ENCODE results near the gene ASTL. TPM values are rescaled to one million over a fixed set of nuclear protein-coding genes. Genes with fewer than 3 reads are reported as not detected.

ASTL gene
- total RNA-seq, 1 donor: 6.5 TPM

- peak overlapping the region; percentile 35 for H3K4me3 ChIP-seq (ENCODE audit: low read length)
- H3K4me1 ChIP-seq (ENCODE audit: insufficient read depth, low read length): peaks cover 12% of the 10 kb centered on the region
- no peaks in the 10 kb centered on the region for H3K9me3 ChIP-seq (ENCODE audit: low read depth, low read length)
- H3K27me3 ChIP-seq (ENCODE audit: insufficient read depth, low read length): no peaks in the 10 kb centered on the region
Measured at GRCh38 chr2:96116879-96117533, 21.3 kb downstream of the ASTL start.

- H3K4me1 ChIP-seq (ENCODE audit: insufficient read depth, low read length): peaks cover 12% of the 10 kb centered on the region
- H3K9me3 ChIP-seq (ENCODE audit: low read depth, low read length): no peaks in the 10 kb centered on the region
- peak within 1 kb of the TSS; percentile 35 for H3K4me3 ChIP-seq (ENCODE audit: low read length)
- H3K27me3 ChIP-seq (ENCODE audit: insufficient read depth, low read length): no peaks in the 10 kb centered on the region
Measured at GRCh38 chr2:96116424-96116878, 21.9 kb downstream of the ASTL start, which contains the start of gene ADRA2B. Gene ADRA2B, minus strand, starts transcription at chr2:96116571. Its CDS starts 422 bp downstream, at chr2:96116149.

- Histone ChIP-seq H3K4me3 (ENCODE audit: low read length) (no peak overlapping the region), H3K27me3 (ENCODE audit: insufficient read depth, low read length) (no peaks in the 10 kb centered on the region), H3K4me1 (ENCODE audit: insufficient read depth, low read length) (peaks cover 12% of the 10 kb centered on the region)
Measured at GRCh38 chr2:96115631-96116423, 22.5 kb downstream of the ASTL start.

GRCh38 chr2:96114903-96115581 is 23.3 kb downstream of the ASTL start:
- Histone ChIP-seq H3K9me3 (ENCODE audit: low read depth, low read length) (no peaks in the 10 kb centered on the region), H3K4me1 (ENCODE audit: insufficient read depth, low read length) (peaks cover 12% of the 10 kb centered on the region), H3K27me3 (ENCODE audit: insufficient read depth, low read length) (no peaks in the 10 kb centered on the region), H3K4me3 (ENCODE audit: low read length) (no peak overlapping the region)

More at GRCh38 chr2:96115631-96116423, 22.5 kb downstream of the ASTL start:
- no peaks in the 10 kb centered on the region for H3K9me3 ChIP-seq (ENCODE audit: low read depth, low read length)

GRCh38 chr2:96114546-96114902 is 23.8 kb downstream of the ASTL start:
- no peaks in the 10 kb centered on the region for H3K9me3 ChIP-seq (ENCODE audit: low read depth, low read length)
- H3K27me3 ChIP-seq (ENCODE audit: insufficient read depth, low read length): no peaks in the 10 kb centered on the region

GRCh38 chr2:96113951-96114350 is 24.4 kb downstream of the ASTL start:
- Histone ChIP-seq H3K27me3 (ENCODE audit: insufficient read depth, low read length) (no peaks in the 10 kb centered on the region), H3K4me3 (ENCODE audit: low read length) (no peak overlapping the region), H3K9me3 (ENCODE audit: low read depth, low read length) (no peaks in the 10 kb centered on the region), H3K4me1 (ENCODE audit: insufficient read depth, low read length) (peaks cover 12% of the 10 kb centered on the region)

More at GRCh38 chr2:96114546-96114902, 23.8 kb downstream of the ASTL start:
- peaks cover 12% of the 10 kb centered on the region for H3K4me1 ChIP-seq (ENCODE audit: insufficient read depth, low read length)
- H3K4me3 ChIP-seq (ENCODE audit: low read length): no peak overlapping the region

GRCh38 chr2:96113367-96113677 is 25.0 kb downstream of the ASTL start:
- H3K4me3 ChIP-seq (ENCODE audit: low read length): no peak overlapping the region
- peaks cover 12% of the 10 kb centered on the region for H3K4me1 ChIP-seq (ENCODE audit: insufficient read depth, low read length)
- H3K9me3 ChIP-seq (ENCODE audit: low read depth, low read length): no peaks in the 10 kb centered on the region
- H3K27me3 ChIP-seq (ENCODE audit: insufficient read depth, low read length): no peaks in the 10 kb centered on the region

GRCh38 chr2:96112501-96113366 is 25.6 kb downstream of the ASTL start:
- Histone ChIP-seq H3K27me3 (ENCODE audit: insufficient read depth, low read length) (no peaks in the 10 kb centered on the region), H3K4me3 (ENCODE audit: low read length) (no peak overlapping the region), H3K4me1 (ENCODE audit: insufficient read depth, low read length) (peaks cover 12% of the 10 kb centered on the region)

GRCh38 chr2:96111823-96112500 is 26.3 kb downstream of the ASTL start:
- Histone ChIP-seq H3K9me3 (ENCODE audit: low read depth, low read length) (no peaks in the 10 kb centered on the region), H3K4me3 (ENCODE audit: low read length) (no peak overlapping the region), H3K27me3 (ENCODE audit: insufficient read depth, low read length) (no peaks in the 10 kb centered on the region), H3K4me1 (ENCODE audit: insufficient read depth, low read length) (peaks cover 5% of the 10 kb centered on the region)

More at GRCh38 chr2:96112501-96113366, 25.6 kb downstream of the ASTL start:
- H3K9me3 ChIP-seq (ENCODE audit: low read depth, low read length): no peaks in the 10 kb centered on the region

GRCh38 chr2:96111257-96111640 is 27.1 kb downstream of the ASTL start:
- Histone ChIP-seq H3K27me3 (ENCODE audit: insufficient read depth, low read length) (no peaks in the 10 kb centered on the region), H3K9me3 (ENCODE audit: low read depth, low read length) (no peaks in the 10 kb centered on the region), H3K4me3 (ENCODE audit: low read length) (no peak overlapping the region), H3K4me1 (ENCODE audit: insufficient read depth, low read length) (peaks cover 4% of the 10 kb centered on the region)

- Histone ChIP-seq H3K9me3 (ENCODE audit: low read depth, low read length) (no peaks in the 10 kb centered on the region), H3K4me1 (ENCODE audit: insufficient read depth, low read length) (no peaks in the 10 kb centered on the region), H3K4me3 (ENCODE audit: low read length) (no peak overlapping the region)
Measured at GRCh38 chr2:96110621-96111256, 27.6 kb downstream of the ASTL start.

GRCh38 chr2:96109931-96110511 is 28.3 kb downstream of the ASTL start:
- Histone ChIP-seq H3K9me3 (ENCODE audit: low read depth, low read length) (no peaks in the 10 kb centered on the region), H3K27me3 (ENCODE audit: insufficient read depth, low read length) (no peaks in the 10 kb centered on the region), H3K4me1 (ENCODE audit: insufficient read depth, low read length) (no peaks in the 10 kb centered on the region), H3K4me3 (ENCODE audit: low read length) (no peak overlapping the region)

More at GRCh38 chr2:96110621-96111256, 27.6 kb downstream of the ASTL start:
- H3K27me3 ChIP-seq (ENCODE audit: insufficient read depth, low read length): no peaks in the 10 kb centered on the region

- Histone ChIP-seq H3K9me3 (ENCODE audit: low read depth, low read length) (no peaks in the 10 kb centered on the region), H3K4me3 (ENCODE audit: low read length) (no peak overlapping the region), H3K27me3 (ENCODE audit: insufficient read depth, low read length) (no peaks in the 10 kb centered on the region), H3K4me1 (ENCODE audit: insufficient read depth, low read length) (no peaks in the 10 kb centered on the region)
Measured at GRCh38 chr2:96109361-96109680, 29.0 kb downstream of the ASTL start.

Measured in mononuclear cell (primary cell).